ENCODE measurements around the gene ZNF613.

- TF ChIP-seq CTCF (IDR thresholded peaks at IDR 0.05; ENCODE audit: low read depth, low read length, missing input control): no peak
- TF ChIP-seq JUND (IDR thresholded peaks at IDR 0.05): no peak
Measured at GRCh38 chr19:51904331-51905165, 22.7 kb upstream of the ZNF613 start, which contains the start of gene ZNF649.

All from liver (tissue), 3 donors.